BLaER1 treated with 17β-estradiol and CSF1 and Interleukin-3, amounts not matched to agents 10 nM and 100 nM (cell line): ENCODE measurements around the gene DEPDC4.
"Not testable (repeated sequence)": the region's sequence is repeated elsewhere in the genome, so short reads cannot be mapped to it uniquely, and the experiment has no call there.

ENCODE experiments used
- H3K27ac ChIP-seq, 11 experiments: shearing (Covaris generic); formaldehyde crosslinking; 2 replicates each; pipeline ENCODE4 v1.8.1; 2022
- H3K27me3 ChIP-seq, 11 experiments: shearing (Covaris generic); formaldehyde crosslinking; 2 replicates each; pipeline ENCODE4 v1.8.1; 2022
- H3K36me3 ChIP-seq, 11 experiments: shearing (Covaris generic); formaldehyde crosslinking; 2 replicates each; pipeline ENCODE4 v1.8.1; 2022
- H3K4me1 ChIP-seq, 10 experiments: shearing (Covaris generic); formaldehyde crosslinking; 2 replicates each; pipeline ENCODE4 v1.8.1; 2022
- H3K4me2 ChIP-seq, 11 experiments: shearing (Covaris generic); formaldehyde crosslinking; 2 replicates each; pipeline ENCODE4 v1.8.1; 2022
- H3K4me3 ChIP-seq, 10 experiments: shearing (Covaris generic); formaldehyde crosslinking; 2 replicates each; pipeline ENCODE4 v1.8.1; 2022
- H3K9ac ChIP-seq, 11 experiments: shearing (Covaris generic); formaldehyde crosslinking; 2 replicates each; pipeline ENCODE4 v1.8.1; 2022
- H3K9me3 ChIP-seq, 11 experiments: shearing (Covaris generic); formaldehyde crosslinking; replicated peaks in 1 of 11; 2 replicates each; pipeline ENCODE4 v1.8.1; 2022
- H4K20me1 ChIP-seq, 11 experiments: shearing (Covaris generic); formaldehyde crosslinking; 2 replicates each; pipeline ENCODE4 v1.8.1; 2022
- Cebpa-rat ChIP-seq, 11 experiments: shearing (Covaris generic); IDR thresholded peaks; 2 replicates each; pipeline ENCODE4 v1.8.1; 2022

Gene DEPDC4

DNA sequence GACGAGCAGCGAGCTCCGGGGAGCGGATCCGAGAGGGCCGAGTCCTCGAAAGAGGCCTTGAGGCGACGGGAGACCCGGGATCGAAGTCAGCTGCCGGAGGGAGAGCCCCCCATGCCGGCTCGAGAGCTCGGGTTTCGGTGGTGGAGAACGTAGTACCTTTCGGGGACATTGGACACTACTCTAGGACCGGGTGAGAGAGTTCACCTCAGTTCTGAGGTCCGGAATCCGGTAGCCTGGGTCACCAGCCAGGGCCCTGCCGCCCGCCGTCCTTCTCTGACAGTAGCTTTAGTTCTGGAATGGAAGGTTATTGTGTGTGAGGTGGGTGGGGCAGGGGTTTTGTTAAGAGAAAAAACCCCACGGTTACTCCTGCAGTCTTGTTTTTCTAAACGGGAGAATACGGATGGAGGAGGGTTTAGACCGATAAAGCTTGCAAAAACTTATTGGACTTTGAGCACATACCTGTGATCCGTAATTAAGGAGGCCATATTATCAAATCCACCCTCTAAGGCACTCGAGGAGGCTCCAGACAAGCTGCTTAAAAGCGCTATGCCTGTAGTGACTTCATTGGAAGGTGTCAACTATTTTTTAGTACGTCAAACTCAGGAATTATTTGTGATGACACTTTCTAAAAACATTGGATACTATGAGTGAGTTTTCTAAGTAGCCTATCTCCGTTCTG, 863 bp upstream of the DEPDC4 start:
- peaks cover 0 to 41% (median 30%) of the 10 kb centered on the region in 11 experiments; a peak in 13 of 22 replicates for H4K20me1 ChIP-seq
- peaks cover 19 to 46% (median 27%) of the 10 kb centered on the region in 10 experiments for H3K4me1 ChIP-seq
- no peaks in the 10 kb centered on the region for H3K27me3 ChIP-seq
- peak overlapping the region; percentile 89 to 98 (median 94) for H3K27ac ChIP-seq
- H3K9ac ChIP-seq = peak overlapping the region; percentile 91 to 100 (median 97)
- H3K4me2 ChIP-seq = peak overlapping the region; percentile 73 to 97 (median 91)
- H3K36me3 ChIP-seq = peaks cover 0 to 15% (median 8%) of the 10 kb centered on the region in 11 experiments; a peak in 11 of 22 replicates
- H3K9me3 ChIP-seq = no peaks in the 10 kb centered on the region; a peak in 1 of 22 replicates
- peak overlapping the region; percentile 83 to 99 (median 98) for H3K4me3 ChIP-seq
- no peak for TF ChIP-seq Cebpa-rat (IDR thresholded peaks at IDR 0.05)

DNA sequence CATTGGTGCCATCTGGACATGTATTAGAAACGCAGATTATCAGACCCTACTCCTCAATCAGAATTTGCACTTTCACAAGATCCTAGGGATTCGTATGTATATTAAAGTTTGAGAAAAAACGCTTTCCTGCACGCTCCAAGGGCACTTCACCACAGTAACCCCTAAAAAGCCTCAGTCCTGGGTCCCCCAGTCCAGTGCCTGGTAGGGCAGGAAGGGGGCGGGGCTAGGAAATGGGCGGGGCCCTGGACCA, 369 bp downstream of the DEPDC4 start:
- H3K36me3 ChIP-seq = peaks cover 0 to 4% (median 0%) of the 10 kb centered on the region in 11 experiments; a peak in 3 of 22 replicates
- peak overlapping the region; percentile 50 to 70 (median 60) for H3K4me2 ChIP-seq
- no peaks in the 10 kb centered on the region; a peak in 1 of 22 replicates for H3K9me3 ChIP-seq
- peaks cover 19 to 35% (median 27%) of the 10 kb centered on the region in 10 experiments for H3K4me1 ChIP-seq
- peak overlapping the region; percentile 91 to 100 (median 97); a peak in 21 of 22 replicates for H3K9ac ChIP-seq
- peaks cover 0 to 30% (median 19%) of the 10 kb centered on the region in 11 experiments; a peak in 12 of 22 replicates for H4K20me1 ChIP-seq
- TF ChIP-seq Cebpa-rat (IDR thresholded peaks at IDR 0.05) = no peak
- H3K27ac ChIP-seq = peak overlapping the region; percentile 89 to 98 (median 94); a peak in 20 of 22 replicates
- no peaks in the 10 kb centered on the region for H3K27me3 ChIP-seq
- peak overlapping the region; percentile 83 to 99 (median 98) for H3K4me3 ChIP-seq

DNA sequence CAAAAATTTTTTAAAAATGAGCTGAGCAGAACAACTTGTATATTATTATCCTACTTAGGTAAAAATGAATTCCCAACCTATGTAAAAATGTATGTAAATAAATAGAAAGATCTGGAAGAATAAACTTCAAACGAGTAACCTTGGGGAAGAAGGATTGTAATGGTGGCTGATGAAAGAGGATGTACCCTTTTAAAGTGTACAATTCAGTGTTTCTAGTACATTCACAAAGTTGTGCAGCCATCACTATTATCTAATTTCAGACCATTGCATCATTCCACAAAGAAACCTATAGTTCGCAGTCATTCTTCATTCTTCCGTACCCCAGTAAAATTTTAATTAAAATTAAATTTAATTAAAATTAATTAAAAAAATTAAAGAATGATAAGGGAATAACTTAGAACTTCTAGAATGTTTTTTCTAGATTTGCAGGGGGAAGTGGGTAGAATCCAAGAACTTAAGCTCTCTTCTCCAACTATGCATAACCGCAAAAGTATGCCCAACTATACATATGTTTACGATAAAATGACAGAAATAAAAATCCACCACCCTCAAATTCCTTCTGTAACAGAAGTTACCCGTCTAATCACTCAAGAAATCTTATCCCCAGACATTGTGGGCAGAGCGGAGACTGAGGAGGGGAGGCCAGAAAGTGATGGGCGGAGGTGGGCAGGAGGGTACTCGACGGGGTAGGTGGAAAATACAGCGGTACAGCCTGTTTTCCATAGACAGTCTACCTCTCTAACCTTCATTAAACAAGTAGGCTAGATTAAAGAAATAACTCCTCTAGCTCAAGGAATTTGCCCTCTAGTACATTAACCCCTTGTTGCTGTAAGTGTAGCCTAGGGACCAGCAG, 921 bp downstream of the DEPDC4 start:
- peaks cover 19 to 32% (median 25%) of the 10 kb centered on the region in 10 experiments for H3K4me1 ChIP-seq
- H3K9ac ChIP-seq = peak overlapping the region in 8 of 11 experiments; percentile 91 to 99 (median 97); a peak in 13 of 22 replicates
- peak overlapping the region in 10 of 11 experiments; percentile 89 to 98 (median 94); a peak in 17 of 22 replicates for H3K27ac ChIP-seq
- H4K20me1 ChIP-seq = peaks cover 0 to 26% (median 18%) of the 10 kb centered on the region in 11 experiments; a peak in 12 of 22 replicates
- H3K4me2 ChIP-seq = peak overlapping the region; percentile 50 to 70 (median 60)
- H3K27me3 ChIP-seq = no peaks in the 10 kb centered on the region
- peak overlapping the region; percentile 83 to 99 (median 98) for H3K4me3 ChIP-seq
- no peak for TF ChIP-seq Cebpa-rat (IDR thresholded peaks at IDR 0.05)
- H3K36me3 ChIP-seq = 0 out of 22 replicates have a peak, but pooled peaks cover 0 to 4% (median 0%) of the 10 kb centered on the region in 11 experiments
- no peaks in the 10 kb centered on the region; a peak in 1 of 22 replicates for H3K9me3 ChIP-seq

DNA sequence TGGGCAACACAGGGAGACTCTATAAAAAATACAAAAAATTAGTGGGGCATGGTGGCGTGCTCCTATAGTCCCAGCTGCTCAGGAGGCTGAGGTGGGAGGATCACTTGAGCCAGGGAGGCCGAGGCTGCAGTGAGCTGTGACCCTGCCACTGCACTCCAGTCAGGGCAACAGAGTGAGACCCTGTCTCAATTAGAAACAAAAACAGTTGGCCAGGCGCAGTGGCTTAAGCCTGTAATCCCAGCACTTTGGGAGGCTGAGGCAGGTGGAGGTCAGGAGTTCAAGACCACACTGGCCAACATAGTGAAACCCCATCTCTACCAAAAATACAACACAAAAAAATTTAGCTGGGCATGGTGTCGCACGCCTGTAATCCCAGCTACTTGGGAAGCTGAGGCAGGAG, 1.8 kb downstream of the DEPDC4 start:
- H3K4me3 ChIP-seq, H3K36me3 ChIP-seq, H3K27ac ChIP-seq, H3K9me3 ChIP-seq, H3K9ac ChIP-seq, H3K4me2 ChIP-seq, H3K27me3 ChIP-seq: not testable (repeated sequence)
- H4K20me1 ChIP-seq = peaks cover 0 to 24% (median 16%) of the 10 kb centered on the region in 11 experiments; a peak in 11 of 22 replicates
- H3K4me1 ChIP-seq = peaks cover 17 to 27% (median 22%) of the 10 kb centered on the region in 10 experiments

DNA sequence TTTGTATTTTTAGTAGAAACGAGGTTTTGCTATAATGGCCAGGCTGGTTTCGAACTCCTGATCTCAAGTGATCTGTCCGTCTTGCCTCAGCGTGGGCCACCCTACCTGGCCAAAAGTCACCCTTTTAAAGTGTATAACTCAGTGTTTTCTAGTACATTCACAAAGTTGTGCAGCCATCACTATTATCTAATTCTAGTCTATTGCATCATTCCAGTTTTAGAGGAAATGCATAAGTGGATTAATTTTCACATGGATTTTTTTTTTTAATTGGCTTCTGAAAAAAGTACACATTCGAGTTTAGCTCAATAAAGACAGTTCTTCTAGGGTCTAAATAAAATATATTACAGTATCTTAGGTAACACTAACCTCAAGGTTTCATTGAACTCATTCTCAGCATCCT, 3.7 kb downstream of the DEPDC4 start:
- Histone ChIP-seq H3K36me3 (no peaks in the 10 kb centered on the region), H3K4me2 (no peak overlapping the region), H3K27me3 (no peaks in the 10 kb centered on the region), H3K4me1 (peaks cover 0 to 8% (median 5%) of the 10 kb centered on the region in 10 experiments; a peak in 18 of 20 replicates), H3K9ac (no peak overlapping the region), H3K4me3 (no peak overlapping the region), H4K20me1 (peaks cover 0 to 9% (median 3%) of the 10 kb centered on the region in 11 experiments; a peak in 8 of 22 replicates), H3K27ac (no peak overlapping the region), H3K9me3 (no peaks in the 10 kb centered on the region)
- TF ChIP-seq Cebpa-rat (IDR thresholded peaks at IDR 0.05) = no peak

DNA sequence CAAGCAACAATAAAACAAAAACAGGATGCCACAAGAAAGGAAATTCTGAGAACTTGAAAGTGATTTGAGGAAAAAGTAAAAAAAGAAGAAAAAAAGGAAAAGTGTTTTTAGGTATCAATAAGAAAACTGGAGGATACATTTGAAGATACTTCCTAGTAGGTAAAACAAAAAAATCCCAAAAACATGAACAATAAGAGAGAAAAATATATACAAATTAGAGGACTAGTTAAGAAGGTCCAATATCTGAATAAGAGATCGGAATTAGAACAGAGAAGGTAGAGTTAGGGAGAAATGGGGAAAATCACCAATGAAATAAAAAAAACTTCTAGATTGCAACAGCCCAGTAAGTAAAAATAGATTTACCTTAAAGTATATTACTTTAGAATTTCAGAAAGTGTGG, 8.8 kb downstream of the DEPDC4 start:
- TF ChIP-seq Cebpa-rat (IDR thresholded peaks at IDR 0.05) = no peak
- Histone ChIP-seq H3K27ac (no peak overlapping the region), H3K9ac (no peak overlapping the region), H3K4me2 (no peak overlapping the region), H3K4me1 (no peaks in the 10 kb centered on the region), H3K36me3 (no peaks in the 10 kb centered on the region), H3K9me3 (no peaks in the 10 kb centered on the region), H3K27me3 (no peaks in the 10 kb centered on the region), H3K4me3 (no peak overlapping the region), H4K20me1 (no peaks in the 10 kb centered on the region)

DNA sequence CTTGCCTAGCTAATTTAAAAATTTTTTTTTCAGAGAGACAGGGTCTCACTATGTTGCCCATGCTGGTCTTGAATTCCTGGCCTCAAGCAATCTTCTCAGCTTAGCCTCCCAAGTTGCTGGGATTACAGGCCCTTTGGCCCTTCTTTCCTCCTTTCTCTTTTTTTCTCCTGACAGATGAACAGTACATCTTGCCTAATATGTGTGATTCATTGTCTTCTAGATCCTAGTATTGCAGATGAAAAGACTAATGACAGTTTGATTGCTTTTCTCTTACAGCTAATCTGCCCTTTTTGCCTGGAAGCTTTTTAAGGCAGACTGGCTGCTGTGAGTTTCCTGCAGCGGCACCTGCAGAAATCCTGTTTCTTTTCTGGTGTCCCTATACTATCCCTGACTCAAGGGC, 12.0 kb downstream of the DEPDC4 start:
- Histone ChIP-seq H3K36me3 (no peaks in the 10 kb centered on the region), H4K20me1 (no peaks in the 10 kb centered on the region), H3K27ac (no peak overlapping the region), H3K9me3 (no peaks in the 10 kb centered on the region), H3K27me3 (no peaks in the 10 kb centered on the region), H3K9ac (no peak overlapping the region), H3K4me1 (peaks cover 0 to 5% (median 0%) of the 10 kb centered on the region in 10 experiments; a peak in 2 of 20 replicates), H3K4me3 (no peak overlapping the region), H3K4me2 (no peak overlapping the region)
- TF ChIP-seq Cebpa-rat (IDR thresholded peaks at IDR 0.05) = no peak

DNA sequence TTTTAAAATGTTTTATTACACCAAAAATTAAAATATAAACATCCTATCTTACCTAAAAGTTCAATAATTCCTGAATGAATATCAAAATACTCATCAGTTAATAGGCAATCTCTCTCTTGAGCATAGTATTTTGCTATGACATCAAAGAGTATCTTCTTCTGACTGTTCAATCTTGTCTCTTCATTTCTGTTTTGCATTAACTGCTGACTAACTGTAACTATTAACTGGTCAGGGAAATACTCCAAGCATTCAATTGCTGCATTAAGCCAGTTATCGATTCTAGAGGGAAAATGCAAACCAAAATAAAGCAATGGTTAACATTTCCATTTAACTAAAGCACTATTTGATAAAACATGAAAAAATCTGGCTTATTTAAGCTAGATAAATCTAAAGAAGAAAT, 13.4 kb downstream of the DEPDC4 start:
- no peaks in the 10 kb centered on the region for H3K9me3 ChIP-seq
- H3K4me2 ChIP-seq = no peak overlapping the region
- no peak for TF ChIP-seq Cebpa-rat (IDR thresholded peaks at IDR 0.05)
- peaks cover 0 to 9% (median 0%) of the 10 kb centered on the region in 10 experiments; a peak in 3 of 20 replicates for H3K4me1 ChIP-seq
- no peak overlapping the region for H3K27ac ChIP-seq
- no peaks in the 10 kb centered on the region for H3K27me3 ChIP-seq
- no peak overlapping the region for H3K9ac ChIP-seq
- H3K4me3 ChIP-seq = no peak overlapping the region
- no peaks in the 10 kb centered on the region for H3K36me3 ChIP-seq
- H4K20me1 ChIP-seq = no peaks in the 10 kb centered on the region

DNA sequence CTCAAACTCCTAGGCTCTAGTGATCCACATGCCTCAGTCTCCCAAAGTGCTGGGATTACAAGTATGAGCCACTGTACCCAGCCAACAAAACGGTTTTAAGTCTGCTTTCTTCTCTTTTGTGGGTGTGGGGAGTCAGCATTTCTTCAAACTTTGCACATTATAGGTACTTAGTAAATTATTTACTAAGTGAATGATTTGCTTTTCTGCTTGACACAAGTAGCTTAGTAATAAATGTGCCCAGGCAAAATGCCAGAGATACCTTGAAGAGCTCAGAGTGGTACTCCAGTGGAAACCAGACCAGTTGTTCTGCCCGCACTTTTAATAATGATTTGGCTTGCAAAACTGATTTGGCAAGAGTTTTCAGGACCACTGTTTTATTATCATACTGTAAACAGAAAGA, 15.0 kb downstream of the DEPDC4 start:
- no peak overlapping the region for H3K4me3 ChIP-seq
- no peak overlapping the region for H3K4me2 ChIP-seq
- H4K20me1 ChIP-seq = no peaks in the 10 kb centered on the region
- no peak overlapping the region for H3K9ac ChIP-seq
- no peak for TF ChIP-seq Cebpa-rat (IDR thresholded peaks at IDR 0.05)
- H3K36me3 ChIP-seq = no peaks in the 10 kb centered on the region
- no peaks in the 10 kb centered on the region for H3K27me3 ChIP-seq
- no peak overlapping the region for H3K27ac ChIP-seq
- H3K9me3 ChIP-seq = no peaks in the 10 kb centered on the region
- H3K4me1 ChIP-seq = peaks cover 0 to 9% (median 0%) of the 10 kb centered on the region in 10 experiments; a peak in 3 of 20 replicates
